Activated naive CD8-positive, alpha-beta T cell treated with anti-CD3 and anti-CD28 coated beads for 36 hours (primary cell): Measurements from ENCODE around the gene DYNLL1. TPM values are rescaled to one million over a fixed set of nuclear protein-coding genes. Genes with fewer than 3 reads are reported as not detected.
A peak's percentile ranks its signal among the peaks of the same experiment; 100 is the strongest.

Experiments used
- DNase-seq: peaks from one replicate; pipeline ENCODE4 v3.0.0; 2021
- H3K27ac Mint-ChIP-seq: one replicate; pipeline ENCODE4 v1.8.0; 2022; ENCODE audit warnings: mild to moderate bottlenecking, moderate library complexity, mixed read lengths
- H3K27me3 Mint-ChIP-seq: one replicate; pipeline ENCODE4 v1.8.0; 2022; ENCODE audit warnings: mild to moderate bottlenecking, mixed read lengths
- H3K36me3 Mint-ChIP-seq: one replicate; pipeline ENCODE4 v1.8.0; 2021; ENCODE audit warnings: mild to moderate bottlenecking, mixed read lengths
- H3K4me1 Mint-ChIP-seq: one replicate; pipeline ENCODE4 v1.8.0; 2021; ENCODE audit warnings: mixed read lengths
- H3K4me3 Mint-ChIP-seq: one replicate; pipeline ENCODE4 v1.8.0; 2022; ENCODE audit warnings: mild to moderate bottlenecking, moderate library complexity, mixed read lengths
- H3K9me3 Mint-ChIP-seq: one replicate; pipeline ENCODE4 v1.8.0; 2022; ENCODE audit warnings: mixed read lengths
- total RNA-seq, 2 experiments: library from RNA; stranded (reverse); gene quantifications; one replicate each; pipeline ENCODE4 v1.2.3, GENCODE V29; 2021

Gene DYNLL1
- total RNA-seq, 2 experiments from 2014 or later: 214 to 226 TPM

- no peak for DNase-seq
- Mint-ChIP-seq H3K27ac (no peak overlapping the region), H3K4me1 (peaks cover 21% of the 10 kb centered on the region), H3K36me3 (peaks cover 12% of the 10 kb centered on the region), H3K9me3 (no peaks in the 10 kb centered on the region), H3K4me3 (no peak overlapping the region), H3K27me3 (no peaks in the 10 kb centered on the region)
Measured at GRCh38 chr12:120544691-120545090, 48.8 kb downstream of the DYNLL1 start.

- no peaks in the 10 kb centered on the region for H3K9me3 Mint-ChIP-seq
- DNase-seq: no peak
- peaks cover 7% of the 10 kb centered on the region for H3K36me3 Mint-ChIP-seq
- H3K27ac Mint-ChIP-seq: peak overlapping the region; percentile 57
- no peaks in the 10 kb centered on the region for H3K27me3 Mint-ChIP-seq
- peaks cover 12% of the 10 kb centered on the region for H3K4me1 Mint-ChIP-seq
- H3K4me3 Mint-ChIP-seq: no peak overlapping the region
Measured at GRCh38 chr12:120546050-120546386, 50.1 kb downstream of the DYNLL1 start.

Other genes with a start within 250 kb of the DYNLL1 start
- gene PXN, start 230.4 kb upstream of the DYNLL1 start, total RNA-seq: 10 to 100 TPM; 37.1 to 39.2 TPM
- 1,000 to 10,000 TPM; 1,075 to 1,133 TPM for gene RNU4-2, start 204.2 kb upstream of the DYNLL1 start, total RNA-seq
- gene RNU4-1, start 202.9 kb upstream of the DYNLL1 start, total RNA-seq: 100 to 1,000 TPM; 768 to 829 TPM
- gene SIRT4, start 193.8 kb upstream of the DYNLL1 start, total RNA-seq: 1 to 10 TPM; 1.9 to 2.1 TPM
- gene PLA2G1B, start 168.3 kb upstream of the DYNLL1 start, total RNA-seq: not detected
- gene MSI1, start 126.9 kb upstream of the DYNLL1 start, total RNA-seq: 1 to 10 TPM in 1 of 2 experiments, under 1 TPM in 1; 0.60 to 1.7 TPM
- 100 to 1,000 TPM; 449 to 455 TPM for gene COX6A1, start 58.0 kb upstream of the DYNLL1 start, total RNA-seq
- 10 to 100 TPM; 64.2 to 64.6 TPM for gene TRIAP1, start 49.7 kb upstream of the DYNLL1 start, total RNA-seq
- 10 to 100 TPM; 25.0 to 30.5 TPM for gene GATC, start 49.7 kb upstream of the DYNLL1 start, total RNA-seq
- 100 to 1,000 TPM; 288 to 292 TPM for gene SRSF9, start 26.4 kb upstream of the DYNLL1 start, total RNA-seq
- 10 to 100 TPM; 35.0 to 35.6 TPM for gene COQ5, start 33.0 kb downstream of the DYNLL1 start, total RNA-seq
- 100 to 1,000 TPM; 142 to 164 TPM for gene RNF10, start 38.2 kb downstream of the DYNLL1 start, total RNA-seq
- 10 to 100 TPM; 60.0 to 61.9 TPM for gene POP5, start 85.3 kb downstream of the DYNLL1 start, total RNA-seq
- 1 to 10 TPM in 1 of 2 experiments, under 1 TPM in 1; 0.94 to 2.0 TPM for gene CABP1, start 144.5 kb downstream of the DYNLL1 start, total RNA-seq
- gene MLEC, start 191.0 kb downstream of the DYNLL1 start, total RNA-seq: 10 to 100 TPM; 93.1 to 99.5 TPM
- 10 to 100 TPM; 24.1 to 25.5 TPM for gene UNC119B, start 214.3 kb downstream of the DYNLL1 start, total RNA-seq
- 10 to 100 TPM; 11.4 to 13.4 TPM for gene ACADS, start 229.7 kb downstream of the DYNLL1 start, total RNA-seq